Peyer's patch (tissue), 4 donors: ENCODE results near the gene OR4E2. TPM values are rescaled to one million over a fixed set of nuclear protein-coding genes. Genes with fewer than 3 reads are reported as not detected.
A peak's percentile ranks its signal among the peaks of the same experiment; 100 is the strongest.

ENCODE experiments used
- DNase-seq, 3 donors: peaks; one replicate each; pipeline ENCODE4 v3.0.0-alpha.2; 2017 to 2019
- H3K27ac ChIP-seq, 4 donors: fragments of 200-600 bp; sonication (generic); one replicate each; pipeline ENCODE4 v1.5.1; 2016 to 2019
- H3K27me3 ChIP-seq, 2 donors: fragments of 200-600 bp; sonication (generic); one replicate each; pipeline ENCODE4 v1.5.1; 2019
- H3K36me3 ChIP-seq, 3 donors: fragments of 200-600 bp; sonication (generic); one replicate each; pipeline ENCODE4 v1.5.1; 2016 to 2019
- H3K4me1 ChIP-seq, 4 donors: fragments of 200-600 bp; sonication (generic); one replicate each; pipeline ENCODE4 v1.5.1; 2016 to 2019
- H3K4me3 ChIP-seq, 4 donors: fragments of 200-600 bp; sonication (generic); 1 replicate in 3 of 4; 2 replicates in 1 of 4; pipeline ENCODE4 v1.5.1; 2016 to 2019; ENCODE audit warnings: mild to moderate bottlenecking in 1 of 4
- H3K9me3 ChIP-seq, 4 donors: fragments of 200-600 bp; sonication (generic); one replicate each; pipeline ENCODE4 v1.5.1; 2016 to 2019; ENCODE audit warnings: mild to moderate bottlenecking in 1 of 4
- POLR2A ChIP-seq, 2 donors: fragments of 450-650 bp; IDR thresholded peaks; one replicate each; pipeline ENCODE4 v1.5.1; 2017; ENCODE audit warnings: antibody characterized with exemption in 2 of 2, mild to moderate bottlenecking in 2 of 2, moderate library complexity in 2 of 2
- small RNA-seq, 2 donors: library from RNA; depleted of rRNA; stranded (forward); fragments of <200 nt; gene quantifications; one replicate each; pipeline ENCODE3, GENCODE V24; 2016
- total RNA-seq, 4 donors: library from RNA; depleted of rRNA; stranded (reverse); fragments of >200 nt; gene quantifications; one replicate each; pipeline ENCODE4 v1.1.0, GENCODE V29; 2016
- TF ChIP-seq, protein P1 (sequence below), 6 experiments: fragments of 450-650 bp in 4 of 6; fragments of 200-600 bp in 2 of 6; sonication (generic) in 1 of 6; IDR thresholded peaks; one replicate each; pipeline ENCODE4 v1.5.1; 2017 to 2019; ENCODE audit warnings: antibody characterized with exemption in 6 of 6, mild to moderate bottlenecking in 3 of 6, moderate library complexity in 1 of 6

Gene OR4E2
- total RNA-seq, 4 donors from 2014 or later: not detected

DNA sequence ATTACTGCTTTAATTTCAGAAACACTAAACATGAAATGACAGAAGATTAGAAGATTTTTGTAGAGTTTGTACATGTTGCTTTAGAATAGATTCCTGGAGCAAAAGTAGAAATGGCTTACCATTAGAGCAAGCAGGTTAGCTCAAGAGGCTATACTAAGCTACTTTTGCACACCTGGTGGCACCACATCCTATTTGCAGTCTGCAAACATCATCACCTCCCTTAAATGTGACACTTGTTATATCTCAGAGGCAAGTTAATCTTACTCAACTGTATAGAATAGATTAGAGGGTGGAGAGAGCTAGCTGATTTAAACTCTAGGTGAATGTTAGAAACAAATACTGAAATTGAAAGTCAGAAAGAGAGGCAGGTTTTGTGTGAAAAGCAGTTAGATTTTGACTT, 50.7 kb downstream of the OR4E2 start:
- H3K9me3 ChIP-seq: no peaks in the 10 kb centered on the region
- no peaks in the 10 kb centered on the region for H3K27me3 ChIP-seq
- H3K4me3 ChIP-seq: no peak overlapping the region
- H3K4me1 ChIP-seq: no peaks in the 10 kb centered on the region
- peak overlapping the region in 1 of 4 donors; percentile 12 for H3K27ac ChIP-seq
- no peaks in the 10 kb centered on the region for H3K36me3 ChIP-seq
- TF ChIP-seq POLR2A (IDR thresholded peaks at IDR 0.05): no peak
- TF ChIP-seq, protein P1, sequence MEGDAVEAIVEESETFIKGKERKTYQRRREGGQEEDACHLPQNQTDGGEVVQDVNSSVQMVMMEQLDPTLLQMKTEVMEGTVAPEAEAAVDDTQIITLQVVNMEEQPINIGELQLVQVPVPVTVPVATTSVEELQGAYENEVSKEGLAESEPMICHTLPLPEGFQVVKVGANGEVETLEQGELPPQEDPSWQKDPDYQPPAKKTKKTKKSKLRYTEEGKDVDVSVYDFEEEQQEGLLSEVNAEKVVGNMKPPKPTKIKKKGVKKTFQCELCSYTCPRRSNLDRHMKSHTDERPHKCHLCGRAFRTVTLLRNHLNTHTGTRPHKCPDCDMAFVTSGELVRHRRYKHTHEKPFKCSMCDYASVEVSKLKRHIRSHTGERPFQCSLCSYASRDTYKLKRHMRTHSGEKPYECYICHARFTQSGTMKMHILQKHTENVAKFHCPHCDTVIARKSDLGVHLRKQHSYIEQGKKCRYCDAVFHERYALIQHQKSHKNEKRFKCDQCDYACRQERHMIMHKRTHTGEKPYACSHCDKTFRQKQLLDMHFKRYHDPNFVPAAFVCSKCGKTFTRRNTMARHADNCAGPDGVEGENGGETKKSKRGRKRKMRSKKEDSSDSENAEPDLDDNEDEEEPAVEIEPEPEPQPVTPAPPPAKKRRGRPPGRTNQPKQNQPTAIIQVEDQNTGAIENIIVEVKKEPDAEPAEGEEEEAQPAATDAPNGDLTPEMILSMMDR (IDR thresholded peaks at IDR 0.05): no peak
- DNase-seq: no peak

DNA sequence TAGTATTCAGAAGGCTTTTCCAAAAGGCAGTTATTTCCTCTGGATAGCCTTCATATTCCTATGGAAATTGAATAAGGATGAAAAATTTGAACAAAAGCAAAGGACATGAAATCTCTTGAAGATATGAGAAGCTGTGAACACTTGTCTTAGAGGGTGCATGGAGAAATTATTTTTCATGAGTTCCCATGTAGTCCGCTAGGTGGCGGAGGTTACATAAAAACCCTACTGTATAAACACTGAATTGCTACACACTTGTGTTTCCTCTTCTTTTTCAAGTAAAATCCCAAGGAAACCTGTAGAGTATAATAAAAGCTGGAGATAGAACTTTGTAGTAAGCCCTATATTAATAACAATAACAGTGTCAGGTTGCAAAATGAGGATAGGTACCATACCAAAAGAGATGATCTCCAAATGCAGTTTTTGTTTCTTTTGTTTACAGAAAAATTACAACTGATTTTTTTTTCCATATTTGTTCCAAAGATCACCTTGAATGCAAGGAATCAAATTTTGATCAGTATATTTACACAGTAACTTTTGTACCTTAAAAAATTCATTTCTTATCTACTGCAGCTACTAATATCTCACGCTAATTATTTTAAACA, 57.8 kb downstream of the OR4E2 start:
- Histone ChIP-seq H3K4me3 (no peak overlapping the region), H3K9me3 (no peaks in the 10 kb centered on the region), H3K27ac (no peak overlapping the region), H3K27me3 (no peaks in the 10 kb centered on the region), H3K4me1 (no peaks in the 10 kb centered on the region), H3K36me3 (no peaks in the 10 kb centered on the region)
- peak in 1 of 3 donors; percentile 55 for DNase-seq
- TF ChIP-seq, protein P1 (IDR thresholded peaks at IDR 0.05): peak; percentile 28 to 76 (median 67)
- no peak for TF ChIP-seq POLR2A (IDR thresholded peaks at IDR 0.05)

DNA sequence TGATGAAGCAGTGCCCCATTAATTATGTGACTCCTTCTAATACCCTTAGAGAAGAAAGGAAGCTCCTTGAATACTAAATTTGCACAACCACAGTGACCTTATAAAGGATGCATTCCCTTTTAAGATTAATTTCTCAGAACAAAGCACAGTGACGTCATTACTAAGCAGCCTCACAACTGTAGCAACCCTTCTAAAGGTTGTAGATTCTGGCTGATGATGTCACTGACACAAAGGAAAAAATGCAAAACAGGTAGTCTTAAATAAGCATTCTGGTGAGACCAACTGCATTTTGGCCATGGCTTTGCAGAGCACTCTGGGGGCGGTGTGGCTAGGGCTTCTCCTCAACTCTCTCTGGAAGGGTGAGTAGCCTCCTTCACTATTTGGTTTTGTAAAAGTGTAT, 58.4 kb downstream of the OR4E2 start:
- H3K27ac ChIP-seq: no peak overlapping the region
- no peak for TF ChIP-seq POLR2A (IDR thresholded peaks at IDR 0.05)
- TF ChIP-seq, protein P1 (IDR thresholded peaks at IDR 0.05): no peak
- no peaks in the 10 kb centered on the region for H3K9me3 ChIP-seq
- no peaks in the 10 kb centered on the region for H3K4me1 ChIP-seq
- H3K4me3 ChIP-seq: no peak overlapping the region
- H3K27me3 ChIP-seq: no peaks in the 10 kb centered on the region
- H3K36me3 ChIP-seq: no peaks in the 10 kb centered on the region
- no peak for DNase-seq

DNA sequence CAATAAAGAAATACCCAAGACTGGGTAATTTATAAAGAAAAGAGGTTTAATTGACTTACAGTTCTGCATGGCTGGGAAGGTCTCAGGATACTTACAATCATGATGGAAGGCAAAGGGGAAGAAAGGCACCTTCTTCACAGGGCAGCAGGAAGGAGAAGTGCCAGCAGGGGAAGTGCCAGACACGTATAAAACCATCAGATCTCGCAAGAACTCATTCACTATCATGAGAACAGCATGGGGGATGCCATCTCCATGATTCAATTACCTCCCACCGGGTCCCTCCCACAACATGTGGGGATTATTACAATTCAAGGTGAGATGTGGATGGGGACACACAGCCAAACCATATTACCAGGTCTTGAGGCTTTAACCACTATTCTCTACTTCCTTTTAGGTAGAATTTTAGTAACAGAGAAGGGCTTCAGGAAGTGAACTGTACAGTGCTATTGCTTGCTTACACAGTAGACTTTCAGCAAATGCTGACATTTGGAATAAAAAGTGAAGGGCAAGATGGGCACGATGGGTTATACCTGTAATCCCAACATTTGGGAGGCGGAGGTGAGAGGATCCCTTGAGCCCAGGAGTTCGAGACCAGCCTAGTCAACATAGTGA, 60.8 kb downstream of the OR4E2 start:
- no peak for DNase-seq
- no peaks in the 10 kb centered on the region for H3K27me3 ChIP-seq
- no peak overlapping the region for H3K27ac ChIP-seq
- no peak overlapping the region for H3K4me3 ChIP-seq
- no peaks in the 10 kb centered on the region for H3K9me3 ChIP-seq
- no peaks in the 10 kb centered on the region for H3K4me1 ChIP-seq
- H3K36me3 ChIP-seq: no peaks in the 10 kb centered on the region
- TF ChIP-seq POLR2A (IDR thresholded peaks at IDR 0.05): no peak
- TF ChIP-seq, protein P1 (IDR thresholded peaks at IDR 0.05): no peak

Small RNA genes lying within 50 kb of the gene (small RNA-seq; reads per million reads assigned to genes)
- 0 reads per million in 2 donors for gene AC243972.3

Other genes starting within 250 kb of the OR4E2 start
- gene CHD8, start 197.7 kb upstream of the OR4E2 start, total RNA-seq: 100 to 1,000 TPM in 1 of 4 donors, 10 to 100 TPM in 3; 46.2 to 112 (median 78.4) TPM
- gene RAB2B, start 176.9 kb upstream of the OR4E2 start, total RNA-seq: 10 to 100 TPM in 3 of 4 donors, 1 to 10 TPM in 1; 7.4 to 22.4 (median 20.8) TPM
- gene TOX4, start 176.6 kb upstream of the OR4E2 start, total RNA-seq: 10 to 100 TPM; 31.4 to 74.5 (median 61.7) TPM
- gene METTL3, start 142.5 kb upstream of the OR4E2 start, total RNA-seq: 100 to 1,000 TPM in 1 of 4 donors, 10 to 100 TPM in 3; 32.9 to 130 (median 44.3) TPM
- gene SALL2, start 127.5 kb upstream of the OR4E2 start, total RNA-seq: 1 to 10 TPM; 1.4 to 5.0 (median 4.0) TPM
- gene OR10G3, start 73.8 kb upstream of the OR4E2 start, total RNA-seq: not detected
- gene OR10G2, start 18.9 kb upstream of the OR4E2 start, total RNA-seq: not detected
- gene OR4E1, start 20.0 kb downstream of the OR4E2 start, total RNA-seq: not detected